ENCODE results near the gene NFE2L1. TPM values are rescaled to one million over a fixed set of nuclear protein-coding genes. Genes with fewer than 3 reads are reported as not detected.
A peak's percentile ranks its signal among the peaks of the same experiment; 100 is the strongest.

The NFE2L1 gene
- total and polyA plus RNA-seq, 9 of the 15 experiments (the other 6 are each of a cell fraction or from before 2014, with no cell fraction given), result 2.0 to 68.6 (median 39.7) TPM

DNA sequence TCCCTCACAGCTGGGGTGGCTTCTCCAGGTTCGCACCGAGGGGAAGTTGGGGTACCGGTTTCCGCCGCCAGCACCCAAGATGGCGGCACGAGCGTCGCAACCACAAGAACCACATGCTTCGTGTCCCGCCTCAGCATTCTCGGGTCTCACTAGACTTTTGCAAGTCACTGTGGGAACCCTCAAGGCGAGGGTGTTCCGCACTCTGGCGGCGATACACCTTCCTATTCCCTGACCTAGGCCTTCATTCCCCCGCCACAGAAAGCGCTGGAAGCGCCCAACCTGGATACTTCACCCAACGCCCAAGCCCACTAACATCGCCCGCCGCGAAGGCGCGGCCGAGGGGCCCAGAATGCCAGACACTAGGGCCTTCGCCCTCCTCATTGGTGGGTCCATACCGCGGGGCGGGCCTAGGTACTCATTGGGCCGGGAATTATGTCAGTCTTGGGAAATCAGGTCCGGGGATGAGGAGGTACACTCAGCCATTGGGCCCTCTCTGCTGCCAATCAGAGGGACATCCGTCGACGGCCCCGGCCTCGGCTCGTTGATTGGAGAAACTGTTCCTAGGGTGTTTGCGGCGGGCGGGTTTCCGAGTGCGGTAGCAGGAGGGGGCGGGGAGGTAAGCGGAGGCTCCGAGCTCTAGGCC lies at the start of gene NFE2L1 (continued):
- TF ChIP-seq, protein P1, sequence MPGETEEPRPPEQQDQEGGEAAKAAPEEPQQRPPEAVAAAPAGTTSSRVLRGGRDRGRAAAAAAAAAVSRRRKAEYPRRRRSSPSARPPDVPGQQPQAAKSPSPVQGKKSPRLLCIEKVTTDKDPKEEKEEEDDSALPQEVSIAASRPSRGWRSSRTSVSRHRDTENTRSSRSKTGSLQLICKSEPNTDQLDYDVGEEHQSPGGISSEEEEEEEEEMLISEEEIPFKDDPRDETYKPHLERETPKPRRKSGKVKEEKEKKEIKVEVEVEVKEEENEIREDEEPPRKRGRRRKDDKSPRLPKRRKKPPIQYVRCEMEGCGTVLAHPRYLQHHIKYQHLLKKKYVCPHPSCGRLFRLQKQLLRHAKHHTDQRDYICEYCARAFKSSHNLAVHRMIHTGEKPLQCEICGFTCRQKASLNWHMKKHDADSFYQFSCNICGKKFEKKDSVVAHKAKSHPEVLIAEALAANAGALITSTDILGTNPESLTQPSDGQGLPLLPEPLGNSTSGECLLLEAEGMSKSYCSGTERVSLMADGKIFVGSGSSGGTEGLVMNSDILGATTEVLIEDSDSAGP (CRISPR knock-in tag; IDR thresholded peaks at IDR 0.05), result no peak
- TF ChIP-seq TBP (optimal IDR thresholded peaks at IDR 0.05; ENCODE audit: low read depth, low read length) (peak; percentile 88), TGIF2 (CRISPR knock-in tag; IDR thresholded peaks at IDR 0.05) (no peak), U2AF2 (optimal IDR thresholded peaks at IDR 0.05; ENCODE audit: low read depth, low read length) (no peak), ZNF77 (CRISPR knock-in tag; IDR thresholded peaks at IDR 0.05) (no peak), ZNF583 (CRISPR knock-in tag; IDR thresholded peaks at IDR 0.05) (peak; percentile 77), HNRNPK (IDR thresholded peaks at IDR 0.05; ENCODE audit: low read depth, low read length, poor library complexity, severe bottlenecking) (no peak), ZNF184 (CRISPR knock-in tag; IDR thresholded peaks at IDR 0.05) (no peak), TCFL5 (CRISPR knock-in tag; conservative IDR thresholded peaks at IDR 0.05) (no peak), KLF6 (CRISPR knock-in tag; IDR thresholded peaks at IDR 0.05; ENCODE audit: borderline replicate concordance) (peak; percentile 87; the same call in 1 of the 2 replicates), HDAC1 (IDR thresholded peaks at IDR 0.05) (peak in 1 of 2 experiments; percentile 83; a peak in 2 of 4 replicates), ETV1 (tag; conservative IDR thresholded peaks at IDR 0.05; ENCODE audit: low read depth) (0 out of 2 replicates have a peak, but pooled peaks have one; percentile 42), HSF4 (CRISPR knock-in tag; IDR thresholded peaks at IDR 0.05; ENCODE audit: borderline replicate concordance) (no peak), SNRNP70 (optimal IDR thresholded peaks at IDR 0.05; ENCODE audit: low read depth, low read length) (no peak), ATF1 (CRISPR knock-in tag; IDR thresholded peaks at IDR 0.05) (no peak), ATF1 (tag; IDR thresholded peaks at IDR 0.05) (peak; percentile 96), RFX5 (IDR thresholded peaks at IDR 0.05; ENCODE audit: low read depth, low read length) (0 out of 2 replicates have a peak, but pooled peaks have one; percentile 22)
- TF ChIP-seq, protein P2, sequence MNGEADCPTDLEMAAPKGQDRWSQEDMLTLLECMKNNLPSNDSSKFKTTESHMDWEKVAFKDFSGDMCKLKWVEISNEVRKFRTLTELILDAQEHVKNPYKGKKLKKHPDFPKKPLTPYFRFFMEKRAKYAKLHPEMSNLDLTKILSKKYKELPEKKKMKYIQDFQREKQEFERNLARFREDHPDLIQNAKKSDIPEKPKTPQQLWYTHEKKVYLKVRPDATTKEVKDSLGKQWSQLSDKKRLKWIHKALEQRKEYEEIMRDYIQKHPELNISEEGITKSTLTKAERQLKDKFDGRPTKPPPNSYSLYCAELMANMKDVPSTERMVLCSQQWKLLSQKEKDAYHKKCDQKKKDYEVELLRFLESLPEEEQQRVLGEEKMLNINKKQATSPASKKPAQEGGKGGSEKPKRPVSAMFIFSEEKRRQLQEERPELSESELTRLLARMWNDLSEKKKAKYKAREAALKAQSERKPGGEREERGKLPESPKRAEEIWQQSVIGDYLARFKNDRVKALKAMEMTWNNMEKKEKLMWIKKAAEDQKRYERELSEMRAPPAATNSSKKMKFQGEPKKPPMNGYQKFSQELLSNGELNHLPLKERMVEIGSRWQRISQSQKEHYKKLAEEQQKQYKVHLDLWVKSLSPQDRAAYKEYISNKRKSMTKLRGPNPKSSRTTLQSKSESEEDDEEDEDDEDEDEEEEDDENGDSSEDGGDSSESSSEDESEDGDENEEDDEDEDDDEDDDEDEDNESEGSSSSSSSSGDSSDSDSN (IDR thresholded peaks at IDR 0.05; ENCODE audit: borderline replicate concordance in 1 of 2, low read depth in 2 of 2, low read length in 2 of 2), result 0 out of 4 replicates have a peak, but pooled peaks have one; percentile 2 to 18
- TF ChIP-seq, protein P3, sequence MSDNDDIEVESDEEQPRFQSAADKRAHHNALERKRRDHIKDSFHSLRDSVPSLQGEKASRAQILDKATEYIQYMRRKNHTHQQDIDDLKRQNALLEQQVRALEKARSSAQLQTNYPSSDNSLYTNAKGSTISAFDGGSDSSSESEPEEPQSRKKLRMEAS (CRISPR knock-in tag; IDR thresholded peaks at IDR 0.05), result peak; percentile 97
- TF ChIP-seq, protein P4, sequence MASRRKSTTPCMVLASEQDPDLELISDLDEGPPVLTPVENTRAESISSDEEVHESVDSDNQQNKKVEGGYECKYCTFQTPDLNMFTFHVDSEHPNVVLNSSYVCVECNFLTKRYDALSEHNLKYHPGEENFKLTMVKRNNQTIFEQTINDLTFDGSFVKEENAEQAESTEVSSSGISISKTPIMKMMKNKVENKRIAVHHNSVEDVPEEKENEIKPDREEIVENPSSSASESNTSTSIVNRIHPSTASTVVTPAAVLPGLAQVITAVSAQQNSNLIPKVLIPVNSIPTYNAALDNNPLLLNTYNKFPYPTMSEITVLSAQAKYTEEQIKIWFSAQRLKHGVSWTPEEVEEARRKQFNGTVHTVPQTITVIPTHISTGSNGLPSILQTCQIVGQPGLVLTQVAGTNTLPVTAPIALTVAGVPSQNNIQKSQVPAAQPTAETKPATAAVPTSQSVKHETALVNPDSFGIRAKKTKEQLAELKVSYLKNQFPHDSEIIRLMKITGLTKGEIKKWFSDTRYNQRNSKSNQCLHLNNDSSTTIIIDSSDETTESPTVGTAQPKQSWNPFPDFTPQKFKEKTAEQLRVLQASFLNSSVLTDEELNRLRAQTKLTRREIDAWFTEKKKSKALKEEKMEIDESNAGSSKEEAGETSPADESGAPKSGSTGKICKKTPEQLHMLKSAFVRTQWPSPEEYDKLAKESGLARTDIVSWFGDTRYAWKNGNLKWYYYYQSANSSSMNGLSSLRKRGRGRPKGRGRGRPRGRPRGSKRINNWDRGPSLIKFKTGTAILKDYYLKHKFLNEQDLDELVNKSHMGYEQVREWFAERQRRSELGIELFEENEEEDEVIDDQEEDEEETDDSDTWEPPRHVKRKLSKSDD (conservative IDR thresholded peaks at IDR 0.05; ENCODE audit: low read length), result 0 out of 2 replicates have a peak, but pooled peaks have one; percentile 70
